ENCODE results near the gene CSK.

Gene CSK

GRCh38 chr15:74788042-74788682 lies 6.3 kb downstream of the CSK start:
- DNase-seq, result no peak

GRCh38 chr15:74788683-74789151 lies 6.8 kb downstream of the CSK start:
- DNase-seq, result no peak

DNA sequence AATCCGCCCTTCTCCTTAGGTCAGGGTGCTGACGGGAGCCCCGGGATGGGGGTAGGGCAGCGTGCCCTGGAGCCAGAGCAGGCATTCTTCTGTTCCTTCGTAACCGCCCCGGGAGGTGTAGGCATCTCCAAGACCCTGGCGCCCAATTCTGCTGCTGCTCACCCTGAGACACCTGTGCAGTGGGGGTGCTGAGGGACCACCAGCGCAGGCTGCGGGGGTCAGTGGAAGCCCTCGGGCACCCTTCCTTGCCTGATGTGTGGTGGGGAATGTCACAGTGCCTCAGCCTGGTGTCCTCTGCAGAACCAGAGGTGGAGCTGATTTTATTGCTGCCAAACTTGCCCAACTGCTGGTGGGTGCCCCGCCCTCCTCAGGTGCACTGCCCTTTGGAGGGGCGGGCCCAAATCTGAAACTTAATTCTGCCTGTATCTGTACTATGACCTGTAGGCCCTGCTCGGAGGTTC lies 7.3 kb downstream of the CSK start:
- DNase-seq, result no peak

- DNase-seq, result no peak
Measured at GRCh38 chr15:74789741-74790079, 7.8 kb downstream of the CSK start.

DNA sequence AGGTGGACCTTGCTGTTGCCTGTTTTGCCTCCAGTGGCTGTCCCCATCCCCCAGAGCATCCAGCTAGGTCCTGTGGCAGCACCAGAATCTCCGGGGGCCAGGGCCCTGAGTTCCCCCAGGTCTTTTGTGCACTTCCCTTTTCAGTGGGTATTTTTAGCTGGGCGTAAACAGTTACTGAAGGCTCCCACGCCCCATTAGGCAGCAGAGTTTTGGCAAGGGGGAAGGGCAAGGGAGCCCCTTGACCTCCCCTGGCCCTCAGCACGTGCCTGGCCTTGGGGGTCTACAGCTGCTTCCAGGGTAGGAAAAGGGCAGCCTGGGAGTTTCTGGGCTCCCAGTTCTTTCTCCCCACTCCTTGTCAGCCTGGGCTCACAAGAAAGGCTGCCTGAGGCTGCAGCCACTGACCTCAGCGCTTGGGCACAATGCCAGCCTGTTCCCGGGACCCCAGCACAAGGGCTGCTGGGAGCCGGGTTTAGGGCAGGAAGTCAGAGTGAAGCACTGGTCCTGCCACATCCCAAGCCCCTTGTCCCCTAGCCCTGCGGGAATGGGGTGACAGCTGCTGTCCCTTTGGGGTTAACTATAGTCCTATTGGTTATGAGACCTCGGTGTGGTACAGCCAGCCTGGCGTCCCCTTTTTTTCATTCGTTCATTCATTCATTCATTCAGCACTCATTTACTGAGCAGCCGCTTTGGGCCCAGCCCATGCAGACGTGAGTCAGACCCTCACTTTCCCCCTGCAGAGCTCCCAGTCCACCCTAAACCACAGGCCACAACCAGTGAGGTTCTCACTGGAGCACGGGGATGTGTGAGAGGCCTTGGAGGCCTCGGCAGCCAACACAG lies 8.4 kb downstream of the CSK start:
- no peak for DNase-seq

DNA sequence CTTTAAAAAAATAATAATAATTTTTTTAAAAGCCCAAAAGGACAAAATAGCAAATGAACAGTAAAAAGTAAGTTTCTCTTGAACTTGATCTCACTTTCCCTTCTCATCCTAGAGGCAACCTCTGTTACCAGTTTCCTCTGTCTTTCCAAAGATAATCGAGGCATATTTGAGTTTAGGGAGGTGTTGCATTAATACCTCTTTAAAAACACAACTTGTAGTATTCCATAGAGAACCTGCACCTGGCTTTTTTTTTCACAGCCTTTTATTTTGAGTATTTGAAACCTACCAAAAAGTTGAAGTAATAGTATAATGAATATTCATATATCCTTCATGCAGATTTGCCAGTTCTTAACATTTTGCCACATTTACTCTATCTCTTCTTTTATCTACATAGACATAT lies 9.1 kb downstream of the CSK start:
- DNase-seq, result no peak

DNA sequence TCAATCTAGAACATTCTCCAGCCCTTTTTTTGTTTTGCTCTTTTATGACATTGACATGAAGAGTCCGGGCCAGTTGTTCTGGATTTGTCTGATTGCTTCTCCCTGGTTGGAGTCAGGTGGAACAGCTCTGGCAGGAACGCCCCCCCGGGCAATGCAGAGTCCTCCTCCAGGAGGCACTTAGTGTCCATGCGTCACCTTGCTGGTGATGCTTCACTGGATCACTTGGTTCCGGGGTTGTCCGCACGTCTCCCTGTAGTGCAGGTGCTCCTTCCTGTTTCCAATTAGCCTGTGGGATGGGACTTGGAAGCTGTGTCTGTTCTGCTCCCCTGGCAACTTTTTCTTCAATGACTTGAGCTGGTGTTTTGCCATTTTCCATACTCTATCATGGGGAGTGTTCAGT lies 9.8 kb downstream of the CSK start:
- no peak for DNase-seq

DNA sequence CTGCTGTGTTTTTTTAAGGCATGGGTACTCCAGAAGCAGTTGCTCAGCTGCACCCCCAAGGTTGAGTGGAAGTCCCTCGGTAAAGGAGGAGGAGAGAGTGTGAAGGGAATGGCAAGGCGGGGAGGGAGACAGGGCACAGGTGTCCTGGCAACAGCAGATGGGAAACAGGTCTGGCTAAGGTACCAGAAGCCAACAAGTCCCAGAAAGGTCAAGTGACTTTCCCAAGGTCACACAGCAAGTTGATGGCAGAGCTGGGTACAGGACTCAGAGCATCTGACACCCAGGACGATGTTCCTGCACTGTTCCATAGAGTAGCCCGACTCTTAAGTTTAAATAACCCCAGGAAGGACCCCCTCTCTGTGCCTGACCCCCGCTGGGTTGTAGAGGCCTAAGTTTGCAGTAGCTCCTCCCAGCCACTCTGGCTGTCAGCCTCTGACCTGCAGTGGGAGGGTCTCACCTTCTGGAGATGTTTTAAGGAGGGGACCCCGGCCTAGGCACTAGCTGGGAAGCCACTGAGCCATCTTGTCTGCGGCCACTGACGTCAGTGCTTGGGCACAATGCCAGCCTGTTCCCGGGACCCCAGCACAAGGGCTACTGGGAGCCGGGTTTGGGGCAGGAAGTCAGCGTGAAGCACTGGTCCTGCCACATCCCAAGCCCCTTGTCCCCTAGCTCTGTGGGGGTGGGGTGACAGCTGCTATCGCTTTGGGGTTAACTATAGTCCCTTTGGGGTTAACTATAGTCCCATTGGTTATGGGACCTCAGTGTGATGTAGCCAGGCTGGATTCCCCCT lies 10.5 kb downstream of the CSK start:
- DNase-seq, result no peak

DNA sequence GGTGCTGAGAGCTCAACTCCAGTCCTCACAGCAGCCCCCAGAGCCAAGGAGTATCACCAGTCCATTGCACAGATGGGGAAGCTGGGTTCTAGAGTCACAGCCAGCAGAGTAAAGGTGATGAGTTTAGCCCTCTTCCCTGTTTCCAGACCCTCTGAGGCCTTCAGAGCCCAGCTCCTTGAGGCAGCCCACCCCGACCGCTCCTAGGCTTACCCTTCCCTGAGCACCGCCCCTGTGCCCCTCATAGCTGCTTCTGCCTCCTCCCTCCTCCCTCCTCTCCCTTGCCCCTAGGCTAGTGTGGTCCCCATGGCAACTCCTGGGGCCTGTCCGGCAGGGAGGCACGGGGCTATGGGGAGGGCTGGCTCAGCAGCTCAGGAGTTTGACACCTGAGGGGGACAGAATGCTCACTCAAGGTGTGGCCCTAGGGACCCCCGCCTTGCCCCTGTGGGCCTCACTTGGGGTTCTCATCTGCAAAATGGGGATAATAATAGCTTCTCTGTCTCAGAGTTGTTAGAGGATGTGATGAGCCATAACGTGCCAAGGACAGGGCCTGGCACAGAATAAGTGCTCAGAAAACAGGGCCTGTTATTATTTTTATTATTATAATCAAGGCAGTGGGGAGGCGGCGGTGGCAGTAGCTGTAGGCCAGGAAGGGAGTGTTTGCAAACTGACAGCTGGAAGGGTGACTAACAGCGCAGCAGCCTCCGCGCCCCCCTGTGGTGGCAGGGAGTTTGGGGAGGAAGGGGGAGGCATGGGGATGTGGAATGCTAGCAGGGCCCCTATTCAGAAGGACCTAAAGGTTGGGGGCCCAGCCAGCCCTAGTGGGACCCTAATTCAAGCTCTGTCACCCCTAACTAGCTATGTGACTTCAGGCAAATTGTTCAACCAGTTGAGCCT lies 11.5 kb downstream of the CSK start:
- no peak for DNase-seq

DNA sequence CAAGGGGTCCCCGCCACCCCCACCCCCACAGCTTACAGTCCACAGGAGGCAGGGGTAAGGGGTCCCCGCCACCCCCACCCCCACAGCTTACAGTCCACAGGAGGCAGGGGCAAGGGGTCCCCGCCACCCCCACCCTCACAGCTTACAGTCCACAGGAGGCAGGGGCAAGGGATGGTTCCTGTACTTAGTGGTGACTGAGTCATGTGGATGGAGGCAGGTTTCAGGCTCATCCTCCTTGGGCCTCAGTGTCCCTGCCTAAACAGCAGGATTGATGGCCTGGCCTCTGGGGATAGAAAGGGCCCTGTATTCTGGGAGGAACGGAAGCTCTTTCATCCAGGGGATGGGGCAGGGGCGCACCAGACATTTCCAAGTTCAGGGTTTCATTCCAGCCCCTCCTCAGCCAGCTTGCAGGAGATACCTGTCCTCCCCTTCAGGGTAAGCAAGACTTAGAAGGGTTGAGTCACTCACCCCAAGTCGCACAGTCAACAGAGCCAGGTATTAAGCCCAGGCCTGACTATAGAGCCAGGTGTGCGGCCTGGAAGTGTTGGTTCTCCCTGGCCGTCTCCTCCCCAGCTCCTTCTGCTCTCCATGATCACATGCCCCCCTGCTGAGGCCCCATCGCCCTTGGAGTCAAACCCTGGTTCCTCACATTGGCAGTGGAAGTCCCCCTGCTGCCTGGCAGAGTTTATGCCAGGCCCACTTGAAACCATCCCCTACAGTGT lies 12.5 kb downstream of the CSK start:
- DNase-seq, result no peak

DNA sequence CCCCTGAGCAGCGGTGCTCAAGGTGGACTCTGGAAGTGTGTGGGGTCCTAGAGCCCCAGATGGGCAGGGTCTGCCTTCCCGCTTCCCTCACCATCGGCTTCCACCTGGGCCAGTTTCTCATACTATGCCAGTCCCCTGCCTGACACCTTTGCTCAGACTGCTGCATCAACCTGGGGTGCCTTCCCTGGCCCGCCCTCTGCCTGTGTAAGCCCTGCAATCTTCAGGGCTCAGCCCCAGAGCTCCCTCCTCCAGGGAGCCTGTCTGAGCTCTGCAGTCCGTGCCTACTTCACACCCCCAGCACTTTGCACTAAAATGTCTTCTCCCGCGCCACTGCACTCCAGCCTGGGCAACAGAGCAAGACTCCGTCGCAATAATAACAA lies 13.1 kb downstream of the CSK start:
- no peak for DNase-seq

DNA sequence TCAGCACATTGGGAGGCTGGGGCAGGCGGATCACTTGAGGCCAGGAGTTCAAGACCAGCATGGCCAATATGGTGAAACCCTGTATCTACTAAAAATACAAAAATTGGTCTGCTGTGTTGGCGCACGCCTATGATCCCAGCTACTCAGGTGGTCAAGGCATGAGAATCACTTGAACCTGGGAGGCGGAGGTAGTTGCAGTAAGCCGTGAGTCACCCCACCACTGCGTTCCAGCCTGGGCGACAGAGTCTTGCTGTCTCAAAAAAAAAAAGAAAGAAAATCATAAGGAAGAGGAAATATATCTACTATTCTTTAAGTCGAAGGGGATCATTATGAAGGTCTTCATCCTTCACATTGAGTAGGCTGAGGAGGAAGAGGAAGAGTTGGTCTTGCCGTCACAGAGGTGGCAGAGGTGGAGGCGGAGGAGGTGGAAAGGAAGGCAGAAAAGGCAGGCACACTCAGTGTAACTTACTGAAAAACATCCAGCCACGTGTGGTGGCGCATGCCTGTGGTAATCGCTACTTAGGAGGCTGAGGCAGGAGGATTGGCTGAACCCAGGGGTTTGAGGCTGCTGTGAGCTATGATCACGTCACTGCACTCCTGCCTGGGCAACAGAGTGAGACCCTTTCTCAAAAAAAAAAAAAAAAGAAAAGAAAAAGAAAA lies 14.2 kb downstream of the CSK start:
- DNase-seq, result no peak

- no peak for DNase-seq
Measured at GRCh38 chr15:74798388-74799254, 16.7 kb downstream of the CSK start.

- DNase-seq, result no peak
Measured at GRCh38 chr15:74799255-74799855, 17.5 kb downstream of the CSK start.

DNA sequence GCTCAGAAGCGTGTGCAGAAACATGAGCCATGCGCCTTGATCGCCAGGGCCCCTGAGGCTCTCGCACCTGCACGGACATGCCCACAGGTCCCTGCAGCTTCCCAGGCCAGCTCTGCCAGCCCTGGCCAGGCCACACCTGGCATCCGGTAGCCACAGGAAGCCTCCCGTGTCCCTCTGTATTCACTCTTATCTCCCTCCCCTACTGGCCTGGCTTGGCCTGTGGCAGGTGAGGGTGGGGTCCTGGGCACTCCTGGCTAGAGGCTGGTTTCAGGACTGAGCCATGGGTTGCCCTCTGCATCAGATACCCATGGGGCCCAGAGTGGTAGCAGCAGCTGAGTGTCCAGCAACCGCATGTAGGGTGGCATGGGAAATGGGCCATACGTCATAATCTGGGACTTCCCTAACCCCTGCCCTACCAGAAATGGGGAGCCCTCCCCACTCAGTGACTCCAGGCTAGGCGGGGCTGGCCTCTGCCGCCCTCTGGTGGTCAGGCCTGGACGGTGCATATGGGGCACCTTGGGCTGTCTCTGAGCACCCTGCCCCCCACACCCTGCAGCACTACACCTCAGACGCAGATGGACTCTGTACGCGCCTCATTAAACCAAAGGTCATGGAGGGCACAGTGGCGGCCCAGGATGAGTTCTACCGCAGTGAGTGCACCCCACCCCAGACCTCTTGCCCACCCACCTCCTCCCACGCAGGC lies 18.1 kb downstream of the CSK start:
- DNase-seq, result peak; percentile 57 to 60

DNA sequence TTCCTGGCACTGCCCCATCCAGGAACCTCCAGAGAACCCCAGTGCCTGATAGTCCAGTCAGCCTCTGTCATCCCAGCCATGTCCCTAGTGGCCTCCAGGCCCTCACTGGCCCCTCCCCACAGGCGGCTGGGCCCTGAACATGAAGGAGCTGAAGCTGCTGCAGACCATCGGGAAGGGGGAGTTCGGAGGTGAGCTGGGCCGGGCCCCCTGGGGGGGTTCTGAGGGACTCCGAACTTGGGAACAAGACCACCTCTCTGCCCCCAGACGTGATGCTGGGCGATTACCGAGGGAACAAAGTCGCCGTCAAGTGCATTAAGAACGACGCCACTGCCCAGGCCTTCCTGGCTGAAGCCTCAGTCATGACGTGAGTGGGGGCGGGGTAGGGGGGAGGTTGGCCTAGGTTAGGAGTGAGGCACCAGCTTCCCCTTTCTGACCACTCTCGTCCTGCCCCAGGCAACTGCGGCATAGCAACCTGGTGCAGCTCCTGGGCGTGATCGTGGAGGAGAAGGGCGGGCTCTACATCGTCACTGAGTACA lies 18.7 kb downstream of the CSK start:
- no peak for DNase-seq

DNA sequence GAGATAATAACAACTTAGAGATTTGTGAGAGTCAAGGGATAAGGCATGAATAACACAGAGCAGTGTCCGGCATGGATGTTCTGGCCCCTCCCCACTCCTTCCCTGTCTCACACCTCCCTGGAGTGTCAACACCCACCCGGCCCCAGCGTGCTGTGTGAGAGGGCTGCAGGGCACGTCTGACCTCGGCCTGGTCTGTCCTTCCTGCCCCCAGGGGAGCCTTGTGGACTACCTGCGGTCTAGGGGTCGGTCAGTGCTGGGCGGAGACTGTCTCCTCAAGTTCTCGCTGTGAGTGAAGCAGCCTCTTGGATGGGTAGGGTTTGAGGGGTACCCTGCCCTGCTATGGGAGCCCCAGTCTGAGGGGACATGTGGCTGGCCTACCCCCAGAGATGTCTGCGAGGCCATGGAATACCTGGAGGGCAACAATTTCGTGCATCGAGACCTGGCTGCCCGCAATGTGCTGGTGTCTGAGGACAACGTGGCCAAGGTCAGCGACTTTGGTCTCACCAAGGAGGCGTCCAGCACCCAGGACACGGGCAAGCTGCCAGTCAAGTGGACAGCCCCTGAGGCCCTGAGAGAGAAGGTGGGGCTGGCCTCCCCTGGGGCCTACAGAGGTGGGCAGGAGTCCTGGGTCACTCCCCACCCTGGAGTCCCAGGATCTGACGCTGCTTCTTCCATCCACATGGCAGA lies 19.6 kb downstream of the CSK start:
- no peak for DNase-seq

DNA sequence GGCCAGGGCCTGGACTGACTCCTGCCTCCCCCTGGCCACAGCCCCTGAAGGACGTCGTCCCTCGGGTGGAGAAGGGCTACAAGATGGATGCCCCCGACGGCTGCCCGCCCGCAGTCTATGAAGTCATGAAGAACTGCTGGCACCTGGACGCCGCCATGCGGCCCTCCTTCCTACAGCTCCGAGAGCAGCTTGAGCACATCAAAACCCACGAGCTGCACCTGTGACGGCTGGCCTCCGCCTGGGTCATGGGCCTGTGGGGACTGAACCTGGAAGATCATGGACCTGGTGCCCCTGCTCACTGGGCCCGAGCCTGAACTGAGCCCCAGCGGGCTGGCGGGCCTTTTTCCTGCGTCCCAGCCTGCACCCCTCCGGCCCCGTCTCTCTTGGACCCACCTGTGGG lies 20.4 kb downstream of the CSK start:
- no peak for DNase-seq
